HG03442 (cell line): ENCODE results near the gene BMF.

Experiments used
- ATAC-seq: cut with Tn5 transposase; IDR thresholded peaks from one replicate; pipeline ENCODE4 v1.9.1; 2021; ENCODE audit warnings: mild to moderate bottlenecking, moderate library complexity; ENCODE audit not compliant: unreplicated experiment

Gene BMF

GRCh38 chr15:40051616-40052415 lies 56.9 kb downstream of the BMF start:
- ATAC-seq, result no peak

- ATAC-seq, result no peak
Observed at GRCh38 chr15:40050788-40051470, 57.8 kb downstream of the BMF start.

GRCh38 chr15:40048926-40049475 lies 59.7 kb downstream of the BMF start:
- ATAC-seq, result no peak

GRCh38 chr15:40048211-40048792 lies 60.4 kb downstream of the BMF start:
- no peak for ATAC-seq

- peak; percentile 65 for ATAC-seq
Observed at GRCh38 chr15:40047415-40048210, 61.1 kb downstream of the BMF start.

GRCh38 chr15:40046721-40047414 lies 61.8 kb downstream of the BMF start:
- no peak for ATAC-seq

GRCh38 chr15:40045572-40046217 lies 63.0 kb downstream of the BMF start:
- ATAC-seq, result no peak

GRCh38 chr15:40044717-40045571 lies 63.7 kb downstream of the BMF start:
- ATAC-seq, result peak; percentile 71

- ATAC-seq, result no peak
Observed at GRCh38 chr15:40043927-40044716, 64.6 kb downstream of the BMF start.

GRCh38 chr15:40042791-40043320 lies 65.8 kb downstream of the BMF start:
- no peak for ATAC-seq

GRCh38 chr15:40040770-40041169 lies 67.9 kb downstream of the BMF start:
- no peak for ATAC-seq

GRCh38 chr15:40040293-40040635 lies 68.4 kb downstream of the BMF start:
- ATAC-seq, result no peak

- peak; percentile 89 for ATAC-seq
Observed at GRCh38 chr15:40038638-40039543, 69.8 kb downstream of the BMF start, which contains the start of gene SRP14. Gene SRP14 (minus strand): TSS chr15:40039181. CDS start chr15:40039116, 65 bp downstream.

- ATAC-seq, result no peak
Observed at GRCh38 chr15:40038275-40038637, 70.4 kb downstream of the BMF start.
